Fibroblast of peridontal ligament (primary cell): ENCODE results near the gene ZMYM5.
"Not testable (repeated sequence)": the region's sequence is repeated elsewhere in the genome, so short reads cannot be mapped to it uniquely, and the experiment has no call there.

Experiments used
- DNase-seq: peaks from one replicate; pipeline ENCODE4 v3.0.0-alpha.2; 2010; ENCODE audit errors: extremely low read depth

Gene ZMYM5

GRCh38 chr13:19863323-19864023 is at the start of gene ZMYM5:
TSS of gene ZMYM5 (minus strand) at chr13:19863649. CDS start at chr13:19852180, 11,469 bp downstream.
- peak; percentile 98 for DNase-seq

- no peak for DNase-seq
Observed at GRCh38 chr13:19910336-19911072, 47.1 kb upstream of the ZMYM5 start.

GRCh38 chr13:19908350-19908986 is 45.0 kb upstream of the ZMYM5 start:
- no peak for DNase-seq

GRCh38 chr13:19905487-19906195 is 42.2 kb upstream of the ZMYM5 start:
- DNase-seq, result not testable (repeated sequence)

DNA sequence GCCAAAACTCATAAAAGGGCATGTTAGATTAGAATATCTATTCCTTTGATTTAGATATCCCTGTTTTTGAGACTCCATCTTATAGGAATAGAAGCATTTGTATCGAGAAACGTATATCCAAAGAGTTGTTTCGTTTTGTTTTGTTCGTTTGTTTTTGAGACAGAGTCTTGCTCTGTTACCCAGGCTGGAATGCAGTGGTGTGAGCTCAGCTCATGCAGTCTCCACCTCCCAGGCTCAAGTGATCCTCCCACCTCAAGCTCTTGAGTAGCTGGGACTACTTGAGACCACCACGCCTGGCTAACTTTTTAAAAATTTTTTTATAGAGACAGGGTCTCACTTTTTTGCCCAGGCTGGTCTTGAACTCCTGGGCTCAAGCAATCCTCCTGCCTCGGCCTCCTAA is 26.6 kb upstream of the ZMYM5 start:
- DNase-seq, result no peak

GRCh38 chr13:19888799-19889198 is 25.4 kb upstream of the ZMYM5 start:
- peak; percentile 57 for DNase-seq

- DNase-seq, result no peak
Observed at GRCh38 chr13:19882231-19882630, 18.8 kb upstream of the ZMYM5 start.

DNA sequence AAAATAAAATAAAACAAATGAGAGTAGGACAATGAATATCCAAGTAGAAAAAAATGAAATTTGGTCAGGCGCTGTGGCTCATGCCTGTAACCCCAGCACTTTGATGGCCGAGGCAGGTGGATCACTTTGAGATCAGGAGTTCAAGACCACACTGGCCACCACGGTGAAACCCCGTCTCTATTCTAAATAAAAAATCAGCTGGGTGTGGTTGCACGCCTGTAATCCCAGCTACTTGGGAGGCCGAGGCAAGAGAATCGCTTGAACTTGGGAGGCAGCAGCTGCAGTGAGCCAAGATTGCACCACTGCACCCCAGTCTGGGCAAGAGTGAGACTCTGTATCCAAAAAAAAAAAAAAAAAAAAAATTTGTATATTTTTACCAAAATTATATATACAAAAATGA is 18.2 kb upstream of the ZMYM5 start:
- no peak for DNase-seq

DNA sequence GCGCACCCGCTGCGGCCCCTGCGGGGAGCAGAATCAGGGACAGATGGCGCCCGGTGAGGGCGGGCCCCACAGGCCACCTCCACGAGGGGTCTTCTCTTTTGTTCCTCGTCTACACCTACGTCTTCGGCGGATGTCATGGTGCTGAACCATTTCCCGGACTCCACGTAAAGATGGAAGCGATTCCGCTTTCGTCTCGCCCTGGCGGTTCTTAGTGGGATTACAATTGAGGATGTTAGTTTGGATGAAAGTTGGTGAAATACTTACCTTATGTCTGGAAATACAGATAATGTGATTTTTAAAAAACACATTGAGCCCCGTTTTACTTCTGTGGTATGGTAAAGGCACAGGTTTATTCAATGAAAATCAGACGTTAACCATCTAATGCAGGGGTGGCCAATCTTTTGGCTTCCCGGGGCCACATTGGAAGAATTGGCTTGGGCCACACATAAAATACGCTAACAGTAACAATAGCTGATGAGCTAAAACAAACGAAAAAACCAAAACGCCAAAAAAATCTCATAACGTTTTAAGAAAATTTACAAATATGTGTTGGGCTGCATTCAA is 1.4 kb upstream of the ZMYM5 start:
- DNase-seq, result peak; percentile 69

GRCh38 chr13:19864024-19864745 is 736 bp upstream of the ZMYM5 start:
- peak; percentile 68 for DNase-seq

DNA sequence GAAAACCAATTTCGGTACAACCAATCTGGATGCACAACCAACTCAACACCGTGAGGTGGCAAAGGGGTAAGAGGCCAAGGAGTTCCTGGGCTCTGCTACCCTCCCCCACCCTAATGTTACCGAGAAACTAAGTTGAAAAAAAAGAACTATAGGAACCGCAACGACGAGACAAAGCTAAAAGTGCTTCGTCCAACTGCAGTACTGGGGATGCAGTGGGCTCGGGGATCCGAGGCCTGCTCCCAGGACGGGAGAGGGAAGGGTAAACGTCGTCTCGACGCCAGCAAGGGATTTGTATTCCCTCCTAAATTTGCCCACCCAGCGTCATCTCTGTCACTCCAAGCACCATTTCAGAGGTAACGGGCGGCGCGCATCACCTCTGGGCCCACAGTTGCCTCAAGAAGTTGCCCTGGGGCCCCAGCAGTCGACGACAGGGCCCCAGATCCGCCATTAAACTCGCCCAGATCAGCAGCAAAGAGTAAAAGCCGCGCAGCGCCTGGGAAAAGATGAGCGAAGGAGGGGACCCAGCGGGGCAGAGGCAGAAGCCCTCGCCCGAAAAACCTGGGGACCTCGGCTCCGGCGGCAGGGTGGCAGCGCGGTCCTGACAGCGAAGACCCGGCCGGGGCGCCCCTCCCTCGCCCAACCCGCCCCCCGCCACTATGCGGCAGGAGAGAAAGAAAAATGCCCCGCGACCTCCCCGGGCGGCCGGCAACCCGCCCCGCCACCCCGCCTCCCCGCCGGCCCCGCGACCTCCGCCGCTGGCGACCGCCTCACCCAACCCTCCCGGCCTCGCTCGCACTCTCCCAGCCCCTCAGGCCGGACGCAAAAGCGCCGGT is 752 bp downstream of the ZMYM5 start:
- DNase-seq, result peak; percentile 23

GRCh38 chr13:19861762-19862161 is 1.7 kb downstream of the ZMYM5 start:
- DNase-seq, result no peak

GRCh38 chr13:19860884-19861655 is 2.4 kb downstream of the ZMYM5 start:
- DNase-seq, result peak; percentile 68

DNA sequence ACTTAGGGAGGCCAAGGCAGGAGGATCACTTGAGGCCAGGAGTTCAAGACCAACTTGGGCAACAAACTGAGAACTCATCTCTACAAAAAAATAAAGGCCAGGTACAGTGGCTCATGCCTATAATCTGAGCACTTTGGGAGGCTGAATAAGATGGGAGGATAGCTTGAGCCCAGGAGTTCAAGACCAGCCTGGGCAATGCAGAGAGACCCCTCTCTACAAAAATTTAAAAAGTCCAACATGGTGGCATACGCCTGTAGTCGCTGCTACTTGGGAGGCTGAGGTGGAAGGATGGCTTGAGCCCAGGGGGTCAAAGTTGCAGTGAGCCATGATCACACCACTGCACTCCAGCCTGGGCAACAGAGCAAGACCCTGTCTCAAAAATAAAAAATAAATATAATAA is 5.8 kb downstream of the ZMYM5 start:
- not testable (repeated sequence) for DNase-seq

GRCh38 chr13:19852766-19853165 is 10.7 kb downstream of the ZMYM5 start:
- DNase-seq, result no peak

- peak; percentile 97 for DNase-seq
Observed at GRCh38 chr13:19845758-19846157, 17.7 kb downstream of the ZMYM5 start.

DNA sequence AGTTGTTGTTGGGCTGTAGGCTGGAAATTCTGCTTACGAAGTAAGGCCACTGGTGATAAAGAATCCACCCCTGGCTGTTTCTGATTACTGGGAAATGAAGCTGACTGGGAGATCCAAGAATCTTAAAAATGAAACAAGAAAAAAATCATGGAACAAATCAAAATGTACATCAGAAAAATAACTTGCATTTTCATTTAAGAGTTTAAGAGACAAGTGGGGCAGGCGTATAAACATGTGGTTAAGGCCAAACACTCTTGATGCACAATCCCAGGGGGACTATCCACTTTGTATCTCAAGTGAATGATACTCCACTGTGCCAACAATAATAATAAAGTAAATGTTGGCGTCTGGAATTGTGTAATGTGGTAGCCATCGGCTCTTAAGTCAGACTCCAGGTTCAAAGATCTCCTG is 24.6 kb downstream of the ZMYM5 start:
- DNase-seq, result peak; percentile 98

- peak; percentile 21 for DNase-seq
Observed at GRCh38 chr13:19836472-19836871, 27.0 kb downstream of the ZMYM5 start.

GRCh38 chr13:19834704-19835103 is 28.7 kb downstream of the ZMYM5 start:
- DNase-seq, result peak; percentile 22
